ENCODE results near the gene DNAH14. TPM values are rescaled to one million over a fixed set of nuclear protein-coding genes. Genes with fewer than 3 reads are reported as not detected.

Gene DNAH14
- total RNA-seq, 1 experiment from 2014 or later = 39.7 TPM

DNA sequence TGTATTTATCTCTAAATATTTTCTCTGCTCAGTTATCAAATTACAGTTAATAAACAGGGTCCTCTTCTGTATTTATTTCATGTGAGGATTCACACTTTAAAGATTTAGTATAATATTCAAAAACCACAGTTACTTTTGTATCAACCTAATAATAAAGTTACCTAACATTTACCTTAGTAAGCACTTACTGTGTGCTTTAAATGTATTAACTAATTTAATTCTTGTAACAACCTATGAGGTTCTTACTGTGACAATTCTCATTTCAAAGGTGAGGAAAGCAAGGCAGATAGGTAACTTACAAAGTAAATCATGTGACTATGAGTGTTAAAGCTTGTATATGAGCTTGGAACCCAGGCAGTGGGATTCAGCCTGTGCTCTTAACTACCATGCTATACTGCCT lies 30.2 kb downstream of the DNAH14 start:
- Histone ChIP-seq H2BK15ac (ENCODE audit: low read depth, low read length) (no peak overlapping the region), H3K4ac (ENCODE audit: low read depth, low read length) (no peak overlapping the region), H2AFZ (ENCODE audit: low read length) (no peak overlapping the region), H4K5ac (ENCODE audit: insufficient read length, low read depth, low read length) (no peak overlapping the region), H3K9me3 (ENCODE audit: control insufficient read depth, low read depth, low read length) (no peaks in the 10 kb centered on the region), H4K91ac (ENCODE audit: insufficient read length, low read depth, low read length) (no peak overlapping the region), H3K27me3 (ENCODE audit: insufficient read depth, low read length) (no peaks in the 10 kb centered on the region), H3K4me1 (ENCODE audit: insufficient read depth, low read length) (no peaks in the 10 kb centered on the region), H3K56ac (ENCODE audit: insufficient read length, low read depth, low read length) (no peak overlapping the region), H2BK12ac (ENCODE audit: insufficient read length, low read depth, low read length) (no peak overlapping the region), H2AK5ac (ENCODE audit: insufficient read length, low read length) (no peak overlapping the region), H3K4me2 (ENCODE audit: insufficient read depth, insufficient read length, low read length) (no peak overlapping the region), H3K18ac (ENCODE audit: insufficient read length, low read depth, low read length) (no peak overlapping the region), H3K23me2 (ENCODE audit: insufficient read length, low read depth, low read length, poor library complexity, severe bottlenecking) (no peaks in the 10 kb centered on the region), H2BK20ac (ENCODE audit: low read depth, low read length, poor library complexity, severe bottlenecking) (no peak overlapping the region), H3K27ac (ENCODE audit: insufficient read length, low read depth, low read length) (no peak overlapping the region), H2BK120ac (ENCODE audit: low read depth, low read length, poor library complexity, severe bottlenecking) (no peak overlapping the region), H2BK5ac (ENCODE audit: insufficient read length, low read length) (no peak overlapping the region), H3K23ac (ENCODE audit: insufficient read length, low read depth, low read length) (no peak overlapping the region), H3K9ac (ENCODE audit: extremely low read depth, insufficient read length, low read length) (no peak overlapping the region), H4K8ac (replicated peaks; ENCODE audit: insufficient read length, low read depth, low read length) (no peak overlapping the region), H4K20me1 (ENCODE audit: control insufficient read depth, insufficient read depth, insufficient read length) (no peaks in the 10 kb centered on the region), H3K14ac (ENCODE audit: insufficient read depth, low read length) (no peak overlapping the region), H3K79me1 (ENCODE audit: insufficient read depth, low read depth, low read length, poor library complexity, severe bottlenecking) (no peaks in the 10 kb centered on the region), H3K79me2 (ENCODE audit: insufficient read depth, low read length) (no peaks in the 10 kb centered on the region), H3T11ph (ENCODE audit: low read length) (no peak overlapping the region)
- no peaks in the 10 kb centered on the region for H3K27me3 Mint-ChIP-seq (ENCODE audit: low read depth)
- H3K4me1 Mint-ChIP-seq = no peaks in the 10 kb centered on the region
- no peaks in the 10 kb centered on the region for H3K9me3 Mint-ChIP-seq
- H3K36me3 Mint-ChIP-seq (ENCODE audit: insufficient read depth in 1 of 3, low read depth in 3 of 3) = peaks cover 0 to 4% (median 0%) of the 10 kb centered on the region in 3 experiments; a peak in 3 of 7 replicates
- DNase-seq = no peak
- H3K4me3 Mint-ChIP-seq = no peak overlapping the region
- TF ChIP-seq, protein P1, sequence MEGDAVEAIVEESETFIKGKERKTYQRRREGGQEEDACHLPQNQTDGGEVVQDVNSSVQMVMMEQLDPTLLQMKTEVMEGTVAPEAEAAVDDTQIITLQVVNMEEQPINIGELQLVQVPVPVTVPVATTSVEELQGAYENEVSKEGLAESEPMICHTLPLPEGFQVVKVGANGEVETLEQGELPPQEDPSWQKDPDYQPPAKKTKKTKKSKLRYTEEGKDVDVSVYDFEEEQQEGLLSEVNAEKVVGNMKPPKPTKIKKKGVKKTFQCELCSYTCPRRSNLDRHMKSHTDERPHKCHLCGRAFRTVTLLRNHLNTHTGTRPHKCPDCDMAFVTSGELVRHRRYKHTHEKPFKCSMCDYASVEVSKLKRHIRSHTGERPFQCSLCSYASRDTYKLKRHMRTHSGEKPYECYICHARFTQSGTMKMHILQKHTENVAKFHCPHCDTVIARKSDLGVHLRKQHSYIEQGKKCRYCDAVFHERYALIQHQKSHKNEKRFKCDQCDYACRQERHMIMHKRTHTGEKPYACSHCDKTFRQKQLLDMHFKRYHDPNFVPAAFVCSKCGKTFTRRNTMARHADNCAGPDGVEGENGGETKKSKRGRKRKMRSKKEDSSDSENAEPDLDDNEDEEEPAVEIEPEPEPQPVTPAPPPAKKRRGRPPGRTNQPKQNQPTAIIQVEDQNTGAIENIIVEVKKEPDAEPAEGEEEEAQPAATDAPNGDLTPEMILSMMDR (conservative IDR thresholded peaks at IDR 0.05) = no peak
- H3K27ac Mint-ChIP-seq = no peak overlapping the region
